Panc1 (cell line): ENCODE data around the gene PELI1. TPM values are rescaled to one million over a fixed set of nuclear protein-coding genes. Genes with fewer than 3 reads are reported as not detected.

Source experiments
- ATAC-seq: fragments of 200-7000 bp; cut with Tn5 transposase; 2 replicates; pipeline ENCODE4 v1.9.1; 2020; ENCODE audit warnings: mild to moderate bottlenecking, moderate library complexity
- BruUV-seq: library from RNA; stranded (reverse); fragments of 400-500 nt; replicated peaks from 2 replicates; lab custom pipeline; 2021; lab: Mats Ljungman, UMichigan
- CTCF ChIA-PET: fragments of 300-600 bp; sonication (Branson Sonifier 250); formaldehyde crosslinking; loops from one replicate; lab custom pipeline; 2022; ENCODE audit warnings: antibody characterized with exemption; lab: Charles Lee
- POLR2A ChIA-PET: fragments of 300-600 bp; sonication (Branson Sonifier 250); formaldehyde crosslinking; loops from one replicate; lab custom pipeline; 2022; ENCODE audit warnings: antibody characterized with exemption; lab: Charles Lee
- DNase-seq: peaks from one replicate; pipeline ENCODE4 v3.0.0-alpha.2; 2010; ENCODE audit warnings: low read depth, low spot score
- H3K27ac ChIP-seq: 2 replicates; pipeline ENCODE4 v1.5.1; 2011; ENCODE audit warnings: mild to moderate bottlenecking, low read length, inconsistent platforms
- H3K27me3 ChIP-seq: fragments of 200-500 bp; sonication (Bioruptor generic); 2 replicates; pipeline ENCODE4 v1.6.0; 2014; ENCODE audit warnings: low read length, inconsistent platforms; ENCODE audit not compliant: control insufficient read depth, insufficient read depth
- H3K36me3 ChIP-seq: fragments of 200-500 bp; sonication (Bioruptor generic); 2 replicates; pipeline ENCODE4 v1.5.1; 2014; ENCODE audit warnings: inconsistent platforms, mild to moderate bottlenecking, low read length, moderate library complexity; ENCODE audit not compliant: control insufficient read depth, insufficient read depth
- H3K4me1 ChIP-seq: 2 replicates; pipeline ENCODE4 v1.5.1; 2011; ENCODE audit warnings: inconsistent platforms, mild to moderate bottlenecking, low read length, moderate library complexity; ENCODE audit not compliant: control insufficient read depth, insufficient read depth
- H3K4me3 ChIP-seq, 2 experiments: 2 replicates each; pipeline ENCODE4 v1.5.1; 2011 to 2012; ENCODE audit warnings: low read depth in 2 of 2, low read length in 2 of 2, mild to moderate bottlenecking in 2 of 2, inconsistent platforms in 1 of 2, moderate library complexity in 1 of 2
- H3K9me3 ChIP-seq: fragments of 200-500 bp; sonication (Bioruptor generic); 2 replicates; pipeline ENCODE4 v1.5.1; 2014; ENCODE audit warnings: low read depth, mild to moderate bottlenecking, inconsistent platforms, low read length, moderate library complexity; ENCODE audit not compliant: control insufficient read depth, insufficient read depth
- CTCF ChIP-seq: fragments of 450-650 bp; IDR thresholded peaks from 2 replicates; pipeline ENCODE4 v1.5.1; 2017; ENCODE audit warnings: mild to moderate bottlenecking
- POLR2AphosphoS5 ChIP-seq: IDR thresholded peaks from 2 replicates; pipeline ENCODE4 v1.6.1; 2012; ENCODE audit warnings: mild to moderate bottlenecking, low read depth, low read length, moderate library complexity
- REST ChIP-seq, 2 experiments: IDR thresholded peaks; 2 replicates each; pipeline ENCODE4 v1.6.1; 2011 to 2012; ENCODE audit warnings: low read depth in 2 of 2, control low read depth in 1 of 2, low read length in 1 of 2, mild to moderate bottlenecking in 1 of 2, moderate library complexity in 1 of 2; ENCODE audit not compliant: insufficient read depth in 1 of 2
- SIN3A ChIP-seq: IDR thresholded peaks from 2 replicates; pipeline ENCODE4 v1.6.1; 2012; ENCODE audit warnings: low read depth, mild to moderate bottlenecking, low read length, moderate library complexity, borderline replicate concordance; ENCODE audit not compliant: insufficient read depth
- TCF7L2 ChIP-seq: IDR thresholded peaks from 2 replicates; pipeline ENCODE4 v1.6.1; 2011; ENCODE audit warnings: mild to moderate bottlenecking, low read depth, low read length, inconsistent platforms
- in situ Hi-C: cut with HindIII; loops from 2 replicates; pipeline ENCODE4 v1.10.0; 2016; ENCODE audit warnings: low sequenced_read_pairs, low pct_unique_long_range_greater_than_20kb
- intact Hi-C: fragments of 100-400 bp; cut with micrococcal nuclease; formaldehyde crosslinking; loops from one replicate; pipeline ENCODE4 v1.10.0; 2022; ENCODE audit not compliant: unreplicated experiment
- total RNA-seq: library from RNA; stranded (reverse); gene quantifications from one replicate; pipeline ENCODE4 v1.2.1, GENCODE V29; 2021; ENCODE audit not compliant: unreplicated experiment

PELI1 gene
- total RNA-seq, 1 experiment from 2014 or later: 6.7 TPM

- POLR2A ChIA-PET: no interaction called here
- in situ Hi-C loops (no loop called here), intact Hi-C loops (no loop called here)
Observed at GRCh38 chr2:64120008-64120407, 24.2 kb downstream of the PELI1 start.

GRCh38 chr2:64119369-64119768 is 24.9 kb downstream of the PELI1 start:
- Histone ChIP-seq H3K9me3 (no peaks in the 10 kb centered on the region), H3K27me3 (no peaks in the 10 kb centered on the region), H3K4me1 (peaks cover 12% of the 10 kb centered on the region), H3K36me3 (no peaks in the 10 kb centered on the region), H3K27ac (no peak overlapping the region), H3K4me3 (no peak overlapping the region)
- POLR2A ChIA-PET: interaction anchor here (0.6 kb wide), 1 partner anchor 97 kb away, joined by 9 read pairs; no protein-coding TSS in a partner anchor
- DNase-seq: no peak
- intact Hi-C loops: no loop called here
- CTCF ChIA-PET: no interaction called here
- in situ Hi-C loops: no loop called here
- TF ChIP-seq POLR2AphosphoS5: no peak
- BruUV-seq: no TSS peak
- no peak for ATAC-seq

More at GRCh38 chr2:64120008-64120407, 24.2 kb downstream of the PELI1 start:
- H3K4me3 ChIP-seq: no peak overlapping the region
- H3K27me3 ChIP-seq: no peaks in the 10 kb centered on the region
- H3K4me1 ChIP-seq: peaks cover 9% of the 10 kb centered on the region
- ATAC-seq (no peak), DNase-seq (no peak)
- CTCF ChIA-PET: no interaction called here
- H3K36me3 ChIP-seq: no peaks in the 10 kb centered on the region
- H3K27ac ChIP-seq: no peak overlapping the region
- no TSS peak for BruUV-seq
- no peaks in the 10 kb centered on the region for H3K9me3 ChIP-seq
- no peak for TF ChIP-seq SIN3A
- TF ChIP-seq POLR2AphosphoS5: no peak
- no peak for TF ChIP-seq REST (IDR thresholded peaks at IDR 0.05; ENCODE audit: insufficient read depth in 1 of 2, low read depth in 2 of 2, low read length in 1 of 2)
- TF ChIP-seq TCF7L2: no peak
- TF ChIP-seq CTCF: no peak

- in situ Hi-C loops: no loop called here
- Histone ChIP-seq H3K4me1 (peaks cover 12% of the 10 kb centered on the region), H3K27me3 (no peaks in the 10 kb centered on the region), H3K27ac (no peak overlapping the region), H3K9me3 (no peaks in the 10 kb centered on the region), H3K36me3 (no peaks in the 10 kb centered on the region), H3K4me3 (no peak overlapping the region)
- DNase-seq (no peak), ATAC-seq (no peak)
- no TSS peak for BruUV-seq
- POLR2A ChIA-PET: no interaction called here
- CTCF ChIA-PET: no interaction called here
- TF ChIP-seq REST (IDR thresholded peaks at IDR 0.05; ENCODE audit: insufficient read depth in 1 of 2, low read depth in 2 of 2, low read length in 1 of 2) (no peak), CTCF (no peak), TCF7L2 (no peak), POLR2AphosphoS5 (no peak), SIN3A (no peak)
- intact Hi-C loops: no loop called here
Observed at GRCh38 chr2:64115808-64116598, 28.2 kb downstream of the PELI1 start.
